Heart left ventricle (tissue), 13 donors: ENCODE data around the gene CACTIN.
"Not testable (repeated sequence)": the region's sequence is repeated elsewhere in the genome, so short reads cannot be mapped to it uniquely, and the experiment has no call there.

Experiments
- CTCF ChIP-seq, 12 donors: fragments of 200-600 bp; sonication (generic) in 4 of 12; IDR thresholded peaks; one replicate each; pipeline versions ENCODE4 v1.5.0 to v1.8.0; 2018 to 2022; ENCODE audit warnings: antibody characterized with exemption in 12 of 12, mild to moderate bottlenecking in 5 of 12
- POLR2A ChIP-seq, 2 donors: fragments of 450-650 bp; IDR thresholded peaks; one replicate each; pipeline ENCODE4 v1.6.1; 2017; ENCODE audit warnings: antibody characterized with exemption in 2 of 2, mild to moderate bottlenecking in 2 of 2, moderate library complexity in 2 of 2
- donor health status: ischemic (EF 13 %, LVEDD 7.1; RV severe dilation, severe dysfunction).
- donor health status: DM: no; HTN: yes; CAD: no.
- donor health status: DM: no; HTN: no; CAD: no.
- donor health status: ischemic (EF 25% LVEDD 6.9; RV normal size, moderate dysfunction).
- donor health status: ischemic (EF 25% LVEDD 5.7; RV mildly dilated, moderate dysfunction).
- donor health status: ischemic (EF 35%, LVEDD 5.7; RV mildly dilated, moderate dysfunction).
- donor health status: nonischemic (EF 11% LVEDD 7.7; RV severe dilation, severe dysfunction).
- donor health status: DM: yes; HTN: yes; CAD: no.
- donor health status: PGD.
- donor health status: ischemic (EF 29% LVEDD 5.4; RV normal size, mild dysfunction).
- donor health status: nonischemic (EF 23%, LVEDD 6.1; RV moderate dilation, normal function).

- not testable (repeated sequence) for TF ChIP-seq CTCF, POLR2A (IDR thresholded peaks at IDR 0.05)
Observed at GRCh38 chr19:3581792-3582191, 44.8 kb downstream of the CACTIN start.
